Trophoblast cell (in vitro differentiated cells and primary cell): ENCODE measurements around the gene SBF2.
A peak's percentile ranks its signal among the peaks of the same experiment; 100 is the strongest.

Experiments used
- DNase-seq, 2 donors: peaks; one replicate each; pipeline ENCODE4 v3.0.0-alpha.2; 2016
- H2AFZ ChIP-seq: 2 replicates; pipeline ENCODE4 v1.6.1; 2013; ENCODE audit warnings: low read length, moderate library complexity, mild to moderate bottlenecking; ENCODE audit not compliant: insufficient read depth, poor library complexity
- H2AK5ac ChIP-seq: 2 replicates; pipeline ENCODE4 v1.6.1; 2013; ENCODE audit warnings: mild to moderate bottlenecking, low read length
- H2BK120ac ChIP-seq: 2 replicates; pipeline ENCODE4 v1.6.1; 2013; ENCODE audit warnings: low read length, mild to moderate bottlenecking, moderate library complexity; ENCODE audit not compliant: insufficient read depth, poor library complexity
- H2BK12ac ChIP-seq: 2 replicates; pipeline ENCODE4 v1.6.1; 2013; ENCODE audit warnings: mild to moderate bottlenecking, low read length, moderate library complexity
- H2BK5ac ChIP-seq: 2 replicates; pipeline ENCODE4 v1.6.1; 2013; ENCODE audit warnings: low read length, low read depth, moderate library complexity, mild to moderate bottlenecking; ENCODE audit not compliant: poor library complexity
- H3K14ac ChIP-seq: 2 replicates; pipeline ENCODE4 v1.6.1; 2013; ENCODE audit warnings: mild to moderate bottlenecking, low read length
- H3K18ac ChIP-seq: 2 replicates; pipeline ENCODE4 v1.6.1; 2013; ENCODE audit warnings: mild to moderate bottlenecking, low read length
- H3K23ac ChIP-seq: 2 replicates; pipeline ENCODE4 v1.6.1; 2013; ENCODE audit warnings: low read length
- H3K27ac ChIP-seq: 2 replicates; pipeline ENCODE4 v1.5.1; 2013; ENCODE audit warnings: low read depth, mild to moderate bottlenecking, inconsistent platforms, low read length, moderate library complexity
- H3K27me3 ChIP-seq: 2 replicates; pipeline ENCODE4 v1.6.1; 2013; ENCODE audit warnings: inconsistent platforms, mild to moderate bottlenecking, low read length, moderate library complexity; ENCODE audit not compliant: insufficient read depth
- H3K36me3 ChIP-seq, 2 experiments: 1 replicate in 1 of 2; 2 replicates in 1 of 2; pipeline ENCODE4 v1.6.1; 2013; ENCODE audit warnings: low read length in 2 of 2, mild to moderate bottlenecking in 2 of 2, moderate library complexity in 1 of 2; ENCODE audit not compliant: insufficient read depth in 2 of 2, control insufficient read depth in 1 of 2
- H3K4ac ChIP-seq: 2 replicates; pipeline ENCODE4 v1.6.1; 2013; ENCODE audit warnings: low read depth, mild to moderate bottlenecking, low read length, moderate library complexity
- H3K4me1 ChIP-seq, 2 experiments: 1 replicate in 1 of 2; 2 replicates in 1 of 2; pipeline ENCODE4 v1.6.1; 2013; ENCODE audit warnings: low read length in 2 of 2, mild to moderate bottlenecking in 2 of 2, moderate library complexity in 1 of 2; ENCODE audit not compliant: insufficient read depth in 2 of 2, control insufficient read depth in 1 of 2
- H3K4me2 ChIP-seq: 2 replicates; pipeline ENCODE4 v1.6.1; 2013; ENCODE audit warnings: inconsistent platforms, mild to moderate bottlenecking, low read length, moderate library complexity
- H3K4me3 ChIP-seq: 2 replicates; pipeline ENCODE4 v1.5.1; 2013; ENCODE audit warnings: mild to moderate bottlenecking, low read depth, low read length, inconsistent platforms
- H3K79me1 ChIP-seq: one replicate; pipeline ENCODE4 v1.6.1; 2013; ENCODE audit warnings: low read length
- H3K79me2 ChIP-seq: 2 replicates; pipeline ENCODE4 v1.6.1; 2013; ENCODE audit warnings: low read length, mild to moderate bottlenecking; ENCODE audit not compliant: control insufficient read depth, insufficient read depth, poor library complexity
- H3K9ac ChIP-seq: 2 replicates; pipeline ENCODE4 v1.6.1; 2013; ENCODE audit warnings: mild to moderate bottlenecking, low read length
- H3K9me3 ChIP-seq: 2 replicates; pipeline ENCODE4 v1.6.1; 2013; ENCODE audit warnings: low read depth, mild to moderate bottlenecking, control low read depth, inconsistent platforms, low read length; ENCODE audit not compliant: insufficient read depth
- H4K12ac ChIP-seq: 2 replicates; pipeline ENCODE4 v1.6.1; 2013; ENCODE audit warnings: low read depth, mild to moderate bottlenecking, low read length, moderate library complexity
- H4K8ac ChIP-seq: 2 replicates; pipeline ENCODE4 v1.6.1; 2013; ENCODE audit warnings: low read depth, mild to moderate bottlenecking, low read length, moderate library complexity
- H4K91ac ChIP-seq: one replicate; pipeline ENCODE4 v1.6.1; 2013; ENCODE audit warnings: low read depth, mild to moderate bottlenecking, low read length, moderate library complexity
- WGBS: extraction: QIAGEN DNeasy Blood & Tissue Kit; methylation state at CpG from one replicate; pipeline ENCODE4 v1.1.7; 2013; ENCODE audit warnings: missing lambda C conversion rate; ENCODE audit not compliant: insufficient read length, insufficient coverage; ENCODE audit errors: extremely low coverage; 5-methylcytosine and 5-hydroxymethylcytosine counted together

Gene SBF2

GRCh38 chr11:9759519-9760192 is 534.4 kb downstream of the SBF2 start:
- Histone ChIP-seq H3K79me1 (peaks cover 45% of the 10 kb centered on the region), H2BK120ac (peak overlapping the region; percentile 98), H4K12ac (peak overlapping the region; percentile 35), H2BK5ac (peak overlapping the region; percentile 64), H3K14ac (peak overlapping the region; percentile 52), H4K8ac (peak overlapping the region; percentile 11), H3K79me2 (peaks cover 9% of the 10 kb centered on the region), H2AFZ (peak overlapping the region; percentile 35), H3K27ac (peak overlapping the region; percentile 94), H2BK12ac (peak overlapping the region; percentile 56), H3K36me3 (no peaks in the 10 kb centered on the region), H3K4me3 (no peak overlapping the region), H3K4ac (peak overlapping the region; percentile 29), H3K9me3 (no peaks in the 10 kb centered on the region), H3K23ac (no peak overlapping the region), H3K9ac (no peak overlapping the region), H3K27me3 (no peaks in the 10 kb centered on the region), H2AK5ac (peak overlapping the region; percentile 82), H4K91ac (peak overlapping the region; percentile 97), H3K4me1 (peaks cover 38 to 47% of the 10 kb centered on the region in 2 experiments), H3K18ac (peak overlapping the region; percentile 50), H3K4me2 (no peak overlapping the region)
- no CpG with 5 or more reads among the region's 10 CpGs for WGBS
- DNase-seq = peak; percentile 98

GRCh38 chr11:9758637-9759518 is 535.1 kb downstream of the SBF2 start:
- H3K14ac ChIP-seq = peak overlapping the region; percentile 94
- DNase-seq = peak; percentile 87 to 89
- H4K12ac ChIP-seq = peak overlapping the region; percentile 72
- H3K18ac ChIP-seq = peak overlapping the region; percentile 92
- peaks cover 9% of the 10 kb centered on the region for H3K79me2 ChIP-seq
- peak overlapping the region; percentile 82 for H2AK5ac ChIP-seq
- H3K4me3 ChIP-seq = peak overlapping the region; percentile 65
- no peak overlapping the region for H3K23ac ChIP-seq
- peak overlapping the region; percentile 80 for H2AFZ ChIP-seq
- H3K27ac ChIP-seq = peak overlapping the region; percentile 94
- H3K27me3 ChIP-seq = no peaks in the 10 kb centered on the region
- H3K9ac ChIP-seq = peak overlapping the region; percentile 44
- H3K4me1 ChIP-seq = peaks cover 38 to 43% of the 10 kb centered on the region in 2 experiments
- H3K9me3 ChIP-seq = no peaks in the 10 kb centered on the region
- H4K91ac ChIP-seq = peak overlapping the region; percentile 97
- peak overlapping the region; percentile 76 for H2BK12ac ChIP-seq
- H3K36me3 ChIP-seq = no peaks in the 10 kb centered on the region
- H4K8ac ChIP-seq = peak overlapping the region; percentile 75
- H3K79me1 ChIP-seq = peaks cover 40% of the 10 kb centered on the region
- H3K4me2 ChIP-seq = peak overlapping the region; percentile 56
- peak overlapping the region; percentile 75 for H2BK5ac ChIP-seq
- WGBS = no CpG with 5 or more reads among the region's 58 CpGs
- peak overlapping the region; percentile 53 for H3K4ac ChIP-seq
- peak overlapping the region; percentile 98 for H2BK120ac ChIP-seq

DNA sequence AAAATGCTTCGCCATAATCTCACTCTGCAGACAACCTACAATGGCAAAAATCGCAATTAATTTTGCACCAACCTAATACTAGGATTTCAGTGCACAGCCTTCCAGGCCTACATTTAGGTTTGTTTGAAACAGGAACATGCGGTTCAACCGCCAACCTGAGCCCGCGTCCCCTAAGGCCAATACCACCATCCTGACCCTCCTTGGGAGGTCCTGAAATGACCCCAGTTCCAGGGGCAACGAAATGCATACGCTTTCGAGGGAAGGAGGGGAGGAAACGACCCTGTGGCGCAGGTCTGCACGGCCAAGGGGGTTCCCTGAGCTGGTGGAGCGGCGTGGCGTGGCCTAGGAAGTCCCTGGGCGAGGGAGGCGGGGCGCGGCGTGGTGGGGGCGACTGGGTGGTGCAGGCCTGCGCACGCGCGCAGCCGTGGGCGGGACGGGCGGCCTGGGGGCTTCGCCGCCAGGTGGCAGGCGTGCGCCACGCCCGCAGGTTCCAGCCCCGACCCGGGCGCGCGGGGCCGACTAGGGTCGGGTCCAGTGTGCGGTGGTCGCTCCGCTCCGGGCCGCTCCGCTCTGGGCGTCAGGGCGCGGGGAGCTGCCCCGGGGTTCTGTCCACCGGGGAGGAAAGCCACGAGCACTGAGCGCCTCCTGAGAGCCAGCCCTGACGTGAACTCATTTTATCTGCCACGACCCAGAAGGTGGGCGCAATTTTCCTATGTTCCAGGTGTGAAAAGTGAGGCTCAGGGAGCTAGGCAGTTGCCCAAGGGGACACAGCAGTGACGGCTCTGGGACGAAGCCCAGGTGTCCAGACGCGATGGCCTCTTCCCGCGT is 536.0 kb downstream of the SBF2 start:
- peak overlapping the region; percentile 92 for H3K18ac ChIP-seq
- peak overlapping the region; percentile 44 for H3K9ac ChIP-seq
- H3K23ac ChIP-seq = no peak overlapping the region
- peak overlapping the region; percentile 98 for H2BK120ac ChIP-seq
- H3K4me1 ChIP-seq = peaks cover 38 to 43% of the 10 kb centered on the region in 2 experiments
- H3K4ac ChIP-seq = peak overlapping the region; percentile 53
- peak overlapping the region; percentile 75 for H4K8ac ChIP-seq
- peak overlapping the region; percentile 56 for H3K4me2 ChIP-seq
- H3K4me3 ChIP-seq = peak overlapping the region; percentile 65
- no CpG with 5 or more reads among the region's 64 CpGs for WGBS
- H2AFZ ChIP-seq = peak overlapping the region; percentile 80
- H3K27me3 ChIP-seq = no peaks in the 10 kb centered on the region
- H3K14ac ChIP-seq = peak overlapping the region; percentile 94
- H3K9me3 ChIP-seq = no peaks in the 10 kb centered on the region
- peak overlapping the region; percentile 94 for H3K27ac ChIP-seq
- H3K36me3 ChIP-seq = no peaks in the 10 kb centered on the region
- DNase-seq = peak; percentile 79 to 90
- H3K79me1 ChIP-seq = peaks cover 36% of the 10 kb centered on the region
- peak overlapping the region; percentile 72 for H4K12ac ChIP-seq
- H4K91ac ChIP-seq = peak overlapping the region; percentile 97
- H2BK5ac ChIP-seq = peak overlapping the region; percentile 75
- peak overlapping the region; percentile 3 for H2AK5ac ChIP-seq
- H3K79me2 ChIP-seq = peaks cover 9% of the 10 kb centered on the region
- H2BK12ac ChIP-seq = peak overlapping the region; percentile 76

DNA sequence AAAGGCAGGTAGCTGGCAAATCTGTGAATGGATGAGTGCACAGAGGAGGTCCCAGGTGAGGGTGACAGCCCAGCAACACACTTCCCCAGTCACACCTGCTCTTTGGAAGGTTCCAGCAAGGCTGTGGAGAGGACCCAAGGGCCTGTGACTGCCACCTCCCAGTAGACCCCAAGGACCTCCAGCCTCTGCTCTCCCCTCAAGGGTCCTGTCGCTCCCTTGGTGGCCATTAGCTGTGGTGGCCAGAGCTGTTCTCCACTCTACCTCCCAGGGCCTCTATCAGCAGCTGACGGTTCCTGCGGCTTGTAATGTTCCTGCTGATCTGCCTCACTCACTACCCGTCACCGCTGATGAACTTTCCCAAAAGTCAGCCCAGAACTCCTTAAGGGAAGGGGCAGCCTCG is 537.1 kb downstream of the SBF2 start:
- Histone ChIP-seq H3K23ac (no peak overlapping the region), H2BK12ac (peak overlapping the region; percentile 6), H2BK5ac (no peak overlapping the region), H3K27me3 (no peaks in the 10 kb centered on the region), H4K8ac (no peak overlapping the region), H3K4me1 (peaks cover 32 to 37% of the 10 kb centered on the region in 2 experiments), H4K91ac (peak overlapping the region; percentile 71), H2AFZ (no peak overlapping the region), H3K18ac (no peak overlapping the region), H3K4ac (no peak overlapping the region), H2BK120ac (no peak overlapping the region), H3K36me3 (peaks cover 0 to 2% of the 10 kb centered on the region in 2 experiments), H3K4me3 (no peak overlapping the region), H4K12ac (no peak overlapping the region), H3K14ac (peak overlapping the region; percentile 25), H3K79me2 (peaks cover 8% of the 10 kb centered on the region), H3K9ac (no peak overlapping the region), H2AK5ac (peak overlapping the region; percentile 22), H3K9me3 (no peaks in the 10 kb centered on the region), H3K4me2 (no peak overlapping the region), H3K27ac (peak overlapping the region; percentile 4), H3K79me1 (peaks cover 34% of the 10 kb centered on the region)
- DNase-seq = no peak
- WGBS = no CpG with 5 or more reads among the region's 6 CpGs
